EL (cell line): ENCODE results near the gene AKAP6.

Experiments
- DNase-seq: peaks from one replicate; pipeline ENCODE4 v3.0.0-alpha.2; 2016

AKAP6 gene

GRCh38 chr14:32494609-32495434, 165.7 kb downstream of the AKAP6 start:
- no peak for DNase-seq

GRCh38 chr14:32495435-32495734, 166.3 kb downstream of the AKAP6 start:
- DNase-seq, result no peak

GRCh38 chr14:32497248-32497647, 168.2 kb downstream of the AKAP6 start:
- DNase-seq, result no peak

GRCh38 chr14:32507029-32507984, 178.2 kb downstream of the AKAP6 start:
- peak; percentile 78 for DNase-seq

- peak; percentile 37 for DNase-seq
These were observed 179.2 kb downstream of the AKAP6 start for GRCh38 chr14:32508281-32508680.

- DNase-seq, result peak; percentile 95
These were observed 180.6 kb downstream of the AKAP6 start for GRCh38 chr14:32509632-32510187.

- no peak for DNase-seq
These were observed 181.7 kb downstream of the AKAP6 start for GRCh38 chr14:32510815-32511214.

GRCh38 chr14:32512348-32512747, 183.2 kb downstream of the AKAP6 start:
- no peak for DNase-seq

GRCh38 chr14:32512813-32513212, 183.7 kb downstream of the AKAP6 start:
- DNase-seq, result no peak

GRCh38 chr14:32513571-32514009, 184.5 kb downstream of the AKAP6 start:
- DNase-seq, result peak; percentile 14

GRCh38 chr14:32514236-32514635, 185.1 kb downstream of the AKAP6 start:
- DNase-seq, result no peak

GRCh38 chr14:32514681-32515080, 185.6 kb downstream of the AKAP6 start:
- no peak for DNase-seq

- no peak for DNase-seq
These were observed 195.7 kb downstream of the AKAP6 start for GRCh38 chr14:32524609-32525375.

- DNase-seq, result no peak
These were observed 196.5 kb downstream of the AKAP6 start for GRCh38 chr14:32525591-32525990.

- no peak for DNase-seq
These were observed 201.7 kb downstream of the AKAP6 start for GRCh38 chr14:32530800-32531199.

- DNase-seq, result no peak
These were observed 202.9 kb downstream of the AKAP6 start for GRCh38 chr14:32531942-32532515.

GRCh38 chr14:32534145-32534544, 205.0 kb downstream of the AKAP6 start:
- no peak for DNase-seq

- no peak for DNase-seq
These were observed 207.1 kb downstream of the AKAP6 start for GRCh38 chr14:32536175-32536574.

GRCh38 chr14:32537166-32537565, 208.1 kb downstream of the AKAP6 start:
- DNase-seq, result no peak

- no peak for DNase-seq
These were observed 213.4 kb downstream of the AKAP6 start for GRCh38 chr14:32542507-32542906.

- DNase-seq, result no peak
These were observed 216.0 kb downstream of the AKAP6 start for GRCh38 chr14:32545095-32545494.

GRCh38 chr14:32545506-32546210, 216.6 kb downstream of the AKAP6 start:
- DNase-seq, result no peak
